HepG2 (cell line): ENCODE measurements around the gene SLC25A11. TPM values are rescaled to one million over a fixed set of nuclear protein-coding genes. Genes with fewer than 3 reads are reported as not detected.

Experiments used
- ATAC-seq: fragments of 200-7000 bp; cut with Tn5 transposase; 3 replicates; pipeline ENCODE4 v1.9.1; 2020; ENCODE audit warnings: mild to moderate bottlenecking, moderate library complexity
- BruUV-seq: library from RNA; stranded (reverse); fragments of 400-500 nt; replicated peaks from 2 replicates; lab custom pipeline; 2021; lab: Mats Ljungman, UMichigan
- CTCF ChIA-PET: fragments of 300-600 bp; formaldehyde crosslinking; extraction: SDS; loops from one replicate; lab custom pipeline; 2021; ENCODE audit warnings: low total read pairs, inconsistent platforms, low intra/inter-chr PET ratio; lab: Yijun Ruan, JAX
- POLR2A ChIA-PET: fragments of 350-600 bp; sonication (Branson Sonifier 250); formaldehyde crosslinking; loops from one replicate; lab custom pipeline; 2020; ENCODE audit warnings: antibody characterized with exemption, inconsistent platforms; lab: Yijun Ruan, JAX
- DNase-seq: peaks from one replicate; pipeline ENCODE4 v3.0.0-alpha.2; 2015; ENCODE audit warnings: low spot score
- FAIRE-seq: peaks from 3 replicates; lab custom pipeline; 2011; peaks lifted over from hg19 to GRCh38; lab: Jason Lieb, UNC
- H2AFZ ChIP-seq: one replicate; pipeline ENCODE4 v1.6.1; 2011; ENCODE audit warnings: low read length, inconsistent platforms
- H3K27ac ChIP-seq: fragments of 300-600 bp; 3 replicates; pipeline ENCODE4 v1.8.0; 2011; ENCODE audit warnings: mixed run types, mild to moderate bottlenecking, mixed read lengths, low read length, inconsistent platforms; ENCODE audit not compliant: insufficient read depth; ENCODE audit errors: extremely low read length
- H3K27me3 ChIP-seq, 2 experiments: fragments of 200-600 bp in 1 of 2; 2 replicates in 1 of 2; 3 replicates in 1 of 2; pipeline versions ENCODE4 v1.6.0 to v1.8.0; 2011; ENCODE audit warnings: low read length in 2 of 2, mild to moderate bottlenecking in 2 of 2, moderate library complexity in 2 of 2, inconsistent platforms in 1 of 2; ENCODE audit not compliant: insufficient read depth in 2 of 2, control insufficient read depth in 1 of 2
- H3K36me3 ChIP-seq, 2 experiments: fragments of 200-600 bp in 1 of 2; replicated peaks in 1 of 2; 2 replicates in 1 of 2; 3 replicates in 1 of 2; pipeline versions ENCODE4 v1.5.1 to v1.8.0; 2011; ENCODE audit warnings: low read length in 2 of 2, inconsistent platforms in 1 of 2; ENCODE audit not compliant: insufficient read depth in 2 of 2, control insufficient read depth in 1 of 2
- H3K4me1 ChIP-seq: 2 replicates; pipeline ENCODE4 v1.5.1; 2012; ENCODE audit warnings: low read length, inconsistent platforms; ENCODE audit not compliant: insufficient read depth
- H3K4me2 ChIP-seq: 2 replicates; pipeline ENCODE4 v1.6.0; 2011; ENCODE audit warnings: low read depth, low read length, inconsistent platforms
- H3K4me3 ChIP-seq, 3 experiments: fragments of 200-600 bp in 1 of 3; sonication (generic), shearing (Covaris generic) in 1 of 3; replicated peaks in 1 of 3; 2 replicates each; pipeline ENCODE4 v1.5.1; 2011 to 2016; ENCODE audit warnings: low read length in 3 of 3, inconsistent platforms in 2 of 3, low read depth in 2 of 3, mild to moderate bottlenecking in 2 of 3, control low read depth in 1 of 3, mixed read lengths in 1 of 3; ENCODE audit not compliant: insufficient read depth in 1 of 3
- H3K79me2 ChIP-seq: one replicate; pipeline ENCODE4 v1.6.1; 2011; ENCODE audit warnings: low read length, inconsistent platforms; ENCODE audit not compliant: insufficient read depth
- H3K9ac ChIP-seq: 2 replicates; pipeline ENCODE4 v1.6.0; 2011; ENCODE audit warnings: mild to moderate bottlenecking, low read depth, low read length, inconsistent platforms; ENCODE audit not compliant: insufficient read depth
- H3K9me3 ChIP-seq: 2 replicates; pipeline ENCODE4 v1.5.1; 2012; ENCODE audit warnings: mild to moderate bottlenecking, low read length
- H4K20me1 ChIP-seq: 2 replicates; pipeline ENCODE4 v1.6.0; 2011; ENCODE audit warnings: inconsistent platforms, mild to moderate bottlenecking, low read length, moderate library complexity; ENCODE audit not compliant: insufficient read depth
- ATRX ChIP-seq: sonication (generic); formaldehyde crosslinking; IDR thresholded peaks from 2 replicates; pipeline ENCODE4 v1.4.0; 2020; ENCODE audit warnings: missing genetic modification reagents, borderline replicate concordance
- CBX1 ChIP-seq: IDR thresholded peaks from one replicate; pipeline ENCODE4 v1.6.1; 2016; ENCODE audit warnings: antibody characterized with exemption, low read depth
- EZH2 ChIP-seq: conservative IDR thresholded peaks from 2 replicates; pipeline ENCODE4 v1.6.1; 2012; ENCODE audit warnings: mild to moderate bottlenecking, low read depth, low read length, moderate library complexity
- FUBP1 ChIP-seq: sonication (generic); formaldehyde crosslinking; IDR thresholded peaks from 2 replicates; pipeline ENCODE4 v1.5.1; 2020; ENCODE audit warnings: missing genetic modification reagents, mild to moderate bottlenecking, borderline replicate concordance
- HMG20A ChIP-seq: IDR thresholded peaks from 2 replicates; pipeline ENCODE4 v1.6.1; 2016; ENCODE audit warnings: borderline replicate concordance
- HNF4A ChIP-seq: sonication (generic); formaldehyde crosslinking; IDR thresholded peaks from 2 replicates; pipeline ENCODE4 v1.4.0; 2020; ENCODE audit warnings: missing genetic modification reagents
- IKZF1 ChIP-seq: fragments of 450-650 bp; IDR thresholded peaks from 2 replicates; pipeline ENCODE4 v1.7.1; 2016
- KDM5B ChIP-seq: sonication (generic); formaldehyde crosslinking; IDR thresholded peaks from 2 replicates; pipeline ENCODE4 v1.4.0; 2020; ENCODE audit warnings: missing genetic modification reagents, mild to moderate bottlenecking, borderline replicate concordance
- MTF1 ChIP-seq: sonication (generic); formaldehyde crosslinking; IDR thresholded peaks from 2 replicates; pipeline ENCODE4 v1.5.0; 2020; ENCODE audit warnings: missing genetic modification reagents
- MXD4 ChIP-seq: IDR thresholded peaks from 2 replicates; pipeline ENCODE4 v1.6.1; 2016; ENCODE audit warnings: mild to moderate bottlenecking, missing biosample characterization, missing genetic modification reagents
- MYNN ChIP-seq: sonication (generic); formaldehyde crosslinking; IDR thresholded peaks from 2 replicates; pipeline ENCODE4 v1.4.0; 2020; ENCODE audit warnings: mild to moderate bottlenecking, low read depth, missing genetic modification reagents
- NCOA2 ChIP-seq: sonication (generic); formaldehyde crosslinking; IDR thresholded peaks from 2 replicates; pipeline ENCODE4 v1.8.0; 2022; ENCODE audit warnings: inconsistent platforms
- NFIB ChIP-seq: sonication (generic); formaldehyde crosslinking; IDR thresholded peaks from 2 replicates; pipeline ENCODE4 v1.9.0; 2021; ENCODE audit warnings: missing genetic modification reagents, mild to moderate bottlenecking, borderline replicate concordance
- PHF5A ChIP-seq: IDR thresholded peaks from one replicate; pipeline ENCODE4 v1.6.1; 2018; ENCODE audit warnings: low read depth, missing genetic modification reagents; ENCODE audit not compliant: unreplicated experiment
- THYN1 ChIP-seq: sonication (generic); formaldehyde crosslinking; IDR thresholded peaks from 2 replicates; pipeline ENCODE4 v1.8.1; 2023; ENCODE audit warnings: low read depth, mild to moderate bottlenecking, moderate library complexity, missing genetic modification reagents, borderline replicate concordance
- ZC3H4 ChIP-seq: sonication (generic); formaldehyde crosslinking; IDR thresholded peaks from 2 replicates; pipeline ENCODE4 v1.4.0; 2020; ENCODE audit warnings: missing genetic modification reagents, borderline replicate concordance
- ZNF646 ChIP-seq: sonication (generic); formaldehyde crosslinking; IDR thresholded peaks from 2 replicates; pipeline ENCODE4 v1.9.0; 2021; ENCODE audit warnings: mild to moderate bottlenecking, missing genetic modification reagents
- WGBS: methylation state at CpG from one replicate; pipeline ENCODE4 v1.1.6; 2017; ENCODE audit warnings: low lambda C conversion rate; 5-methylcytosine and 5-hydroxymethylcytosine counted together
- in situ Hi-C: cut with HindIII; loops from 2 replicates; pipeline ENCODE4 v1.10.0; 2017; ENCODE audit warnings: low pct_unique_long_range_greater_than_20kb; ENCODE audit not compliant: extremely low pct_ligation_motif_present
- intact Hi-C: fragments of 100-400 bp; cut with micrococcal nuclease; formaldehyde crosslinking; loops from one replicate; pipeline ENCODE4 v1.10.0; 2022; ENCODE audit not compliant: unreplicated experiment
- polyA plus RNA-seq, 8 experiments: library from polyadenylated mRNA; depleted of rRNA in 3 of 8; stranded (reverse) in 7 of 8; unstranded in 1 of 8; fragments of >200 nt; fragmentation: Illumina TruSeq in 4 of 8; extraction: Trizol in 4 of 8; gene quantifications; 2 replicates each; pipeline versions ENCODE4 v1.2.1 to v1.2.3, GENCODE V29; 2011 to 2016; ENCODE audit warnings: low read depth in 4 of 8, missing spikeins in 1 of 8, mixed read lengths in 1 of 8; ENCODE audit not compliant: insufficient read depth in 1 of 8
- total RNA-seq, 5 experiments: library from RNA; depleted of rRNA; stranded (reverse); fragments of >200 nt; fragmentation: Illumina TruSeq; extraction: Trizol; gene quantifications; 2 replicates each; pipeline ENCODE4 v1.2.3, GENCODE V29; 2016; ENCODE audit warnings: low read depth in 1 of 5

SLC25A11 gene
- total and polyA plus RNA-seq, 2 of the 13 experiments (the other 11 are each of a cell fraction or from before 2014, with no cell fraction given) = 35.4 to 47.2 TPM

DNA sequence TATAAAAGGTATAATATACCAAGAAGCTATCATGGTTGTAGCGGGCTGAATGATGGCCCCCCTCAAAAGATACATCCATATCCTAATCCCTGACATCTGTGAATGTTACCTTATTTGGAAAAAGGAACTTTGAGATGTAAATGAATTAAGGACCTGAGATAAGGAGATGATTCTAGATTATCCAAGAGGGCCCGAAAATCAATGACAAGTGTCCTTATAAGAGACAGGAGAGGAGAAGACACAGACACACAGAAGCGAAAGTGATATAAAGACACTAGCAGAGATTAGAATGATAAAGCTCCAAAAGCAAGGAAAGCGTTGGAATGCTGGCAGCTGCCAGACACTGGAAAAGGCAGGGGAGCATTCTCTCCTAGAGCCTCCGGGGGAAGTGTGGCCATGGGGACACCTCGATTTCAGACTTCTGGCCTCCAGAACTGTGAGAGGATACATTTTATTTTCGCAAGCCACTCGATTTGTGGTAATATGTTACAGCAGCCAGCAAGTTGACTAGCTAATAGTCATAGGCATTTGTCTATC lies 20.3 kb downstream of the SLC25A11 start:
- peaks cover 23% of the 10 kb centered on the region for H3K4me1 ChIP-seq
- CTCF ChIA-PET = no interaction called here
- DNase-seq = no peak
- no peaks in the 10 kb centered on the region for H3K36me3 ChIP-seq
- H4K20me1 ChIP-seq = no peaks in the 10 kb centered on the region
- H3K27ac ChIP-seq = no peak overlapping the region
- H3K4me2 ChIP-seq = peak overlapping the region; percentile 75
- TF ChIP-seq ZC3H4 = no peak
- TF ChIP-seq KDM5B = no peak
- no peak for TF ChIP-seq ATRX (CRISPR knock-in tag)
- no peak for TF ChIP-seq IKZF1
- no peak for TF ChIP-seq MTF1 (CRISPR knock-in tag)
- no peak for TF ChIP-seq EZH2
- TF ChIP-seq HMG20A (CRISPR knock-in tag) = no peak
- TF ChIP-seq ZNF646 (CRISPR knock-in tag) = no peak
- TF ChIP-seq CBX1 = no peak
- TF ChIP-seq FUBP1 = no peak
- TF ChIP-seq HNF4A (CRISPR knock-in tag) = no peak
- no peak for TF ChIP-seq NFIB
- no peak for TF ChIP-seq MXD4 (CRISPR knock-in tag)
- TF ChIP-seq THYN1 = no peak
- no peak for TF ChIP-seq MYNN
- no peak for TF ChIP-seq PHF5A
- no peak for TF ChIP-seq NCOA2 (CRISPR knock-in tag)
- intact Hi-C loops = no loop called here
- peak overlapping the region in 1 of 3 experiments; percentile 26; a peak in 4 of 6 replicates for H3K4me3 ChIP-seq
- no peak overlapping the region for H3K9ac ChIP-seq
- no peaks in the 10 kb centered on the region for H3K27me3 ChIP-seq
- no peak overlapping the region for H2AFZ ChIP-seq
- BruUV-seq = no TSS peak
- WGBS = 16% methylated on average over 8 of the region's 8 CpGs
- POLR2A ChIA-PET = interaction anchor here (0.6 to 3.0 kb wide), 12 partner anchors 9 to 216 kb away, joined by 3 to 35 read pairs (median 6); partner anchors contain the start of genes ENO3, PELP1, PFN1 and RNF167
- ATAC-seq = peak; percentile 32
- in situ Hi-C loops = no loop called here
- no peaks in the 10 kb centered on the region for H3K79me2 ChIP-seq
- H3K9me3 ChIP-seq = no peaks in the 10 kb centered on the region
- no peak for FAIRE-seq
